Fibroblast of villous mesenchyme (primary cell): ENCODE results near the gene GART. TPM values are rescaled to one million over a fixed set of nuclear protein-coding genes. Genes with fewer than 3 reads are reported as not detected.
"Not testable (repeated sequence)": the region's sequence is repeated elsewhere in the genome, so short reads cannot be mapped to it uniquely, and the experiment has no call there.

Experiments
- DNase-seq: peaks from one replicate; pipeline ENCODE4 v3.0.0-alpha.2; 2010; ENCODE audit warnings: low read depth
- H3K4me3 ChIP-seq: 2 replicates; pipeline ENCODE4 v1.5.1; 2011; ENCODE audit warnings: low read depth, mild to moderate bottlenecking, low read length
- CTCF ChIP-seq: IDR thresholded peaks from 2 replicates; pipeline ENCODE4 v1.5.1; 2012; ENCODE audit warnings: low read depth, mild to moderate bottlenecking, low read length; ENCODE audit not compliant: insufficient read depth
- total RNA-seq: library from RNA; depleted of rRNA; stranded (reverse); fragments of >200 nt; gene quantifications from 2 replicates; pipeline ENCODE4 v1.2.3, GENCODE V29; 2012

The GART gene
- total RNA-seq, 1 donor = 109 TPM

DNA sequence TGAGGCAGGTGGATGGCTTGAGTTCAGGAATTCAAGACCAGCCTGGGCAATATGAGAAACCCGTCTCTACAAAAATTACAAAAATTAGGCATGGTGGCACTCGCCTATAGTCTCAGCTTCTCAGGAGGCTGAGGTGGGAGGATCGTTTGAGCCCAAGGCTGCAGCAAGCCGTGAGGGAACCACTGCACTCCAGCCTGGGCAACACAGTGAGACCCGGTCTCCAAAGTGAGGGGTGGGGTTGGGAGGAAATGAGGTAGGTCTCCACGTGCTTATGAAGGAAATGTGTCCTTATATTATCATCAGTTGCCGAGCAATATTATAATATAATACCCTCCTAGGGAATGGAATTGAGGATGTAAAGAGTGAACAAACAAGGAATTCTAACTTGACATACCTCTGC is 64.9 kb downstream of the GART start:
- TF ChIP-seq CTCF = no peak
- DNase-seq = no peak
- no peak overlapping the region for H3K4me3 ChIP-seq

GRCh38 chr21:33473344-33473743 is 68.6 kb downstream of the GART start:
- no peak for DNase-seq
- H3K4me3 ChIP-seq = no peak overlapping the region
- TF ChIP-seq CTCF = no peak

- TF ChIP-seq CTCF = no peak
- no peak for DNase-seq
- no peak overlapping the region for H3K4me3 ChIP-seq
These were observed 71.2 kb downstream of the GART start for GRCh38 chr21:33470701-33471100.

DNA sequence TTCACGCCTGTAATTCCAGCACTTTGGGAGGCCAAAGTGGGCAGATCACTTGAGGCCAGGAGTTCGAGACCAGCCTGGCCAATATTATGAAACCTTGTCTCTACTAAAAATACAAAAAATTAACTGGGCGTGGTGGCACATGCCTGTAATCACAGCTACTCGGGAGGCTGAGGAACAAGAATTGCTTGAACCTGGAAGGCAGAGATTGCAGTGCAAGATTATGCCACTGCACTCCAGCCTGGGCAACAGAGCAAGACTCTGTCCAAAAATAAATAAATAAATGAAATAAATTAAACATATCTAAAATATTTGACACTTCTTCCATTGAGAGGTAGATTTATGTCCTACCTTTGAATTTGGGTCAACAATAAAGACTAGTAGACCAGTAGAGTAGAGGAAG is 72.7 kb downstream of the GART start:
- DNase-seq, H3K4me3 ChIP-seq: not testable (repeated sequence)

GRCh38 chr21:33461538-33462250 is 80.2 kb downstream of the GART start:
- TF ChIP-seq CTCF = no peak
- H3K4me3 ChIP-seq = no peak overlapping the region
- no peak for DNase-seq

- TF ChIP-seq CTCF = no peak
- H3K4me3 ChIP-seq = no peak overlapping the region
- no peak for DNase-seq
These were observed 83.1 kb downstream of the GART start for GRCh38 chr21:33458861-33459260.

DNA sequence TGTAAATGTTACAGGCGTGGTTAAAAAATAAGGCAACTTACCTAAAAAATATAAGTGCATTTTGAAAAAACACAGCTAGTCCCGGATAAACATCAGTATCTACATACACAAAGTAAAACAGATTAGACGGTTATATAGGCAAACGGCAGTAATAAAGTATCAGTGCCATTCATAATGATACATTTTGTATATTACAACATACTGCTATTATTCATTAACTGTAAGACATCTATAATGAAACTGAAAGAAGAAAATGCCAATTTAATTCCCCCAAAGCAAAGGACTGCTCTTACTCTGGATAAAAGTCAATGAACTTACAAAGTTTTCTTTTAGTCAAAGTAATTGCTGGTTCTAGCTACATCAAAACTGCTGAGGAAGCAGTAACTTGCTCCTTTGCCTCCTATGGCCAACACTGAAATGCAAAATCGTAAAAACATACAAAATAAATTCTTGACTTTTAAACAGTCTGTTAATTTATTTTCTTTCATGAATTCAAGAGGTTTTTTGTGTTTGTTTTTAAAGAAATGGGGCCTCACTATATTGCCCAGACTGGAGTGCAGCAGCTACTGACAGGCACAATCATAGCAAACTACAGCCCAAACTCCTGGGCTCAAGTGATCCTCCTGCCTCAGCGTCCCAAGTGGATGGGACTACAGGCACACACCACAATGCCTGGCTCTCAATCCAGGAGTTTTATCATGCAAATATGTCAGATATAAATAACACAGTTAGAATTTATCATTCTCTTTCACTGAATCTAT is 86.1 kb downstream of the GART start:
- DNase-seq = no peak
- H3K4me3 ChIP-seq = no peak overlapping the region
- TF ChIP-seq CTCF = no peak

Other genes with a start within 250 kb of the GART start
- gene IFNAR1, start 217.1 kb downstream of the GART start, total RNA-seq = 12.9 and 19.0 TPM in 2 replicates
- gene IFNGR2, start 138.7 kb downstream of the GART start, total RNA-seq = 52.5 and 69.1 TPM in 2 replicates
- 24.5 and 41.0 TPM in 2 replicates for gene TMEM50B, start 62.1 kb downstream of the GART start, total RNA-seq
- 1.9 and 2.2 TPM in 2 replicates for gene DNAJC28, start 50.4 kb downstream of the GART start, total RNA-seq
- gene SON, start 921 bp upstream of the GART start, total RNA-seq = 119 and 134 TPM in 2 replicates
- 26.7 and 38.0 TPM in 2 replicates for gene DONSON, start 46.6 kb upstream of the GART start, total RNA-seq
- gene CRYZL1, start 99.6 kb upstream of the GART start, total RNA-seq = 20.0 and 28.1 TPM in 2 replicates
- gene ITSN1, start 100.4 kb upstream of the GART start, total RNA-seq = 43.2 and 57.0 TPM in 2 replicates